GM21786 (cell line): ENCODE data around the gene SHB.

Experiments used
- ATAC-seq: cut with Tn5 transposase; IDR thresholded peaks from one replicate; pipeline ENCODE4 v1.9.1; 2021; ENCODE audit not compliant: unreplicated experiment

SHB gene

DNA sequence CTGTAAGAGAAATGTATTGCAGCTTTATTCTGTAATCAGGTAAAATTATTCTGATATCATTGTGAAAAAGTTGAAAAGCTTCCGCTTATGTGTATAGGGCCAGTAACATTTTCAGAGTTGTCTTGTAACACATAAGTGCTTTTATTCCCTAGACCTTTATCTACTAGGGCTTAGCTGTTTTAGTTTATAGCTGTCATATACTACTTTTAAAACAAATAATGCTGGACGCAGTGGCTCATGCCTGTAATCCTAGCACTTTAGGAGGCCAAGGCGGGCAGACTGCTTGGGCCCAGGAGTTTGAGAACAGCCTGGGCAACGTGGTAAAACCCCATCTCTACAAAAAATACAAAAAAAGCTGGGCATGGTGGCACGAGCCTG, 198.2 kb downstream of the SHB start:
- ATAC-seq = no peak

DNA sequence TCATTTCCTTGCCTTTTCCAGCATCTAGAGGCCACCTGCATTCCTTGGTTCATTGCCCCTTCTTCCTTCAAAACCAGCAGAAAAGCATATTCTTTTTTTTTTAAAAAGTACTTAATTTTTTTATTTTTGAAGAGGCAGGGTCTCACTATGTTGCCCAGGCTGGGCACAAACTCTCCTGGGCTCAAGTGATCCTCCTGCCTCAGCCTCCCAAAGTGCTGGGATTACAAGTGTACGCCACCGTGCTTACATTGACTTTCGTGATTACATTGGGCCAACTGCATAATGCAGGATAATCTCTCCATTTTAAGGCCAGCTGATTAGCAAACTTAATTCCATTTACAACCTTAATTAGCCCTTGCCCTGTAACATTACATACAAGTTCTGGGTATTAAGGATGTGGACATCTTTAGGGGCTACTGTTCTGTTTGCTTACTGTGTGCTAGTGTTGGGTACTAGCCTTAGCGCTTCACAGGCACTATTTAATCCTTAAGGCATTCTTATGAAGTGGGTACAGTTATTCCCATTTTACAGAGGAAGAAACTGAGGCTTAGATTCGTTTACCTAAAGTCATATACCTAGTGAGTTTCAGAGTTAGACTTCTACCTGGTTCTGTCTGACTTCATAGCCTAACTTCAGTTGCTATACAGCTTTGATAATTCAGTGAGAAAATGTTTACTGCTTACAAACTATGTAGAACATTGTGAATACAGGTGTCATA, 198.8 kb downstream of the SHB start:
- ATAC-seq = no peak
